Body of pancreas (tissue), 4 donors: ENCODE measurements around the gene RFX1. TPM values are rescaled to one million over a fixed set of nuclear protein-coding genes. Genes with fewer than 3 reads are reported as not detected.

Source experiments
- ATAC-seq: fragments of 150-250 bp; one replicate; pipeline ENCODE4 v1.9.1; 2016
- DNase-seq, 4 donors: peaks; one replicate each; pipeline ENCODE4 v3.0.0-alpha.2; 2019
- H3K27ac ChIP-seq, 4 donors: fragments of 200-600 bp; sonication (generic); 1 replicate in 3 of 4; 2 replicates in 1 of 4; pipeline versions ENCODE4 v1.5.1 to v1.6.1; 2016 to 2019; ENCODE audit warnings: mild to moderate bottlenecking in 1 of 4, mixed read lengths in 1 of 4, moderate library complexity in 1 of 4
- H3K27me3 ChIP-seq, 2 donors: fragments of 200-600 bp; sonication (generic); one replicate each; pipeline ENCODE4 v1.6.0; 2016; ENCODE audit warnings: mild to moderate bottlenecking in 1 of 2
- H3K36me3 ChIP-seq, 2 donors: fragments of 200-600 bp; sonication (generic); replicated peaks in 1 of 2; 2 replicates each; pipeline ENCODE4 v1.5.1; 2016; ENCODE audit warnings: low read depth in 2 of 2; ENCODE audit not compliant: insufficient read depth in 1 of 2
- H3K4me1 ChIP-seq: fragments of 200-600 bp; sonication (generic); one replicate; pipeline ENCODE4 v1.6.0; 2016
- H3K4me3 ChIP-seq, 2 donors: fragments of 200-600 bp; sonication (generic); 1 replicate in 1 of 2; 2 replicates in 1 of 2; pipeline ENCODE4 v1.5.1; 2016 to 2019
- H3K9me3 ChIP-seq, 3 donors: fragments of 200-600 bp; sonication (generic); 1 replicate in 2 of 3; 2 replicates in 1 of 3; pipeline ENCODE4 v1.5.1; 2016
- POLR2A ChIP-seq, 3 donors: fragments of 450-650 bp; IDR thresholded peaks; one replicate each; pipeline ENCODE4 v1.6.1; 2016; ENCODE audit warnings: antibody characterized with exemption in 3 of 3, mild to moderate bottlenecking in 2 of 3
- WGBS, 2 donors: methylation state at CpG; one replicate each; pipeline ENCODE4 v1.1.5; 2017; 5-methylcytosine and 5-hydroxymethylcytosine counted together
- intact Hi-C: fragments of 100-400 bp; cut with DNase I; formaldehyde crosslinking; loops from one replicate; pipeline ENCODE4 v1.15.1; 2023
- total RNA-seq, 2 donors: library from RNA; depleted of rRNA; stranded (reverse); fragments of >200 nt; gene quantifications; one replicate each; pipeline ENCODE4 v1.1.0, GENCODE V29; 2016
- TF ChIP-seq, protein P1 (sequence below), 7 experiments: fragments of 450-650 bp in 4 of 7; fragments of 200-600 bp in 3 of 7; sonication (generic) in 3 of 7; IDR thresholded peaks; one replicate each; pipeline ENCODE4 v1.5.1; 2016 to 2019; ENCODE audit warnings: antibody characterized with exemption in 7 of 7

Gene RFX1
- total RNA-seq, 2 donors from 2014 or later: 3.9 to 7.6 TPM

DNA sequence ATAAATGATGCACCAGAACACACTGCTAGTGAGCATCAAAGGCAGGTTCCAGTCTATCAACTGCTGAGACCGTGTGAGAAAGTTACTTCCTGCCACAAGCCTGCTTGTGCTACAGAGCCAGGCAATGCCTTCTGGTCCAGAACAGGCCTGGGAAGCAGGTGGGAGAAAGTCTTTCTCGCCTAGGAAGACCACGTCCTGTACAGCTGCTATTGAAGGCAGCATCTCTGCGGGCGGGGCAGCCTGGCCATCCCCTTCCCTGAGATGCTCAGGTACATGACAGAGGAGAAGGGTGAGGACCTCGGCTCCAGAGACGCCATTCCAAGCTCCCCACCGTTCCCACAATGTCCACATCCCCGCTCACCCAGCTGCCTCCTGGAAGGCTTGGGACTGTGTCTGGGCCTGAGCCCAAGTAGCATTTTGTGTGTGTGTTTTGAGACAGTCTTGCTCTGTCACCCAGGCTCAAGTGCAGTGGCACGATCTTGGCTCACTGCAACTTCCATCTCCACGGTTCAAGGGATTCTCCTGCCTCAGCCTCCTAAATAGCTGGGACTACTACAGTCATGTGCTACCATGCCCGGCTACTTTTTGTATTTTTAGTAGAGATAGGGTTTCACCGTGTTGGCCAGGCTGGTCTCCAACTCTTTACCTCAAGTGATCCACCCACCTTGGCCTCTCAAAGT lies 3.4 kb downstream of the RFX1 start:
- Histone ChIP-seq H3K36me3 (no peaks in the 10 kb centered on the region), H3K27me3 (no peaks in the 10 kb centered on the region), H3K9me3 (no peaks in the 10 kb centered on the region), H3K4me3 (no peak overlapping the region), H3K27ac (peak overlapping the region in 3 of 4 donors; percentile 95 to 100 (median 99)), H3K4me1 (peaks cover 45% of the 10 kb centered on the region)
- TF ChIP-seq POLR2A (IDR thresholded peaks at IDR 0.05): no peak
- TF ChIP-seq, protein P1, sequence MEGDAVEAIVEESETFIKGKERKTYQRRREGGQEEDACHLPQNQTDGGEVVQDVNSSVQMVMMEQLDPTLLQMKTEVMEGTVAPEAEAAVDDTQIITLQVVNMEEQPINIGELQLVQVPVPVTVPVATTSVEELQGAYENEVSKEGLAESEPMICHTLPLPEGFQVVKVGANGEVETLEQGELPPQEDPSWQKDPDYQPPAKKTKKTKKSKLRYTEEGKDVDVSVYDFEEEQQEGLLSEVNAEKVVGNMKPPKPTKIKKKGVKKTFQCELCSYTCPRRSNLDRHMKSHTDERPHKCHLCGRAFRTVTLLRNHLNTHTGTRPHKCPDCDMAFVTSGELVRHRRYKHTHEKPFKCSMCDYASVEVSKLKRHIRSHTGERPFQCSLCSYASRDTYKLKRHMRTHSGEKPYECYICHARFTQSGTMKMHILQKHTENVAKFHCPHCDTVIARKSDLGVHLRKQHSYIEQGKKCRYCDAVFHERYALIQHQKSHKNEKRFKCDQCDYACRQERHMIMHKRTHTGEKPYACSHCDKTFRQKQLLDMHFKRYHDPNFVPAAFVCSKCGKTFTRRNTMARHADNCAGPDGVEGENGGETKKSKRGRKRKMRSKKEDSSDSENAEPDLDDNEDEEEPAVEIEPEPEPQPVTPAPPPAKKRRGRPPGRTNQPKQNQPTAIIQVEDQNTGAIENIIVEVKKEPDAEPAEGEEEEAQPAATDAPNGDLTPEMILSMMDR (IDR thresholded peaks at IDR 0.05): no peak
- ATAC-seq (no peak), DNase-seq (no peak)
- WGBS, 2 donors: 38 to 67% methylated on average over 6 to 13 of the region's 13 CpGs
- intact Hi-C loops: no loop called here

GRCh38 chr19:14000691-14001375 lies 5.3 kb downstream of the RFX1 start:
- DNase-seq (no peak), ATAC-seq (no peak)
- intact Hi-C loops: no loop called here
- no peak for TF ChIP-seq POLR2A (IDR thresholded peaks at IDR 0.05)
- TF ChIP-seq, protein P1 (IDR thresholded peaks at IDR 0.05): no peak
- no peaks in the 10 kb centered on the region for H3K27me3 ChIP-seq
- H3K4me1 ChIP-seq: peaks cover 47% of the 10 kb centered on the region
- peak overlapping the region in 1 of 4 donors; percentile 15 for H3K27ac ChIP-seq
- no peaks in the 10 kb centered on the region for H3K36me3 ChIP-seq
- 79 to 85% methylated on average over 12 to 13 of the region's 13 CpGs for WGBS, 2 donors
- H3K9me3 ChIP-seq: no peaks in the 10 kb centered on the region
- no peak overlapping the region for H3K4me3 ChIP-seq

- Histone ChIP-seq H3K27ac (no peak overlapping the region), H3K4me3 (no peak overlapping the region), H3K9me3 (no peaks in the 10 kb centered on the region), H3K36me3 (no peaks in the 10 kb centered on the region), H3K27me3 (no peaks in the 10 kb centered on the region), H3K4me1 (peaks cover 44% of the 10 kb centered on the region)
- DNase-seq: no peak
- WGBS, 2 donors: 95 to 98% methylated on average over 3 of the region's 3 CpGs
- intact Hi-C loops: no loop called here
- TF ChIP-seq, protein P1 (IDR thresholded peaks at IDR 0.05): no peak
- ATAC-seq: no peak
Observed at GRCh38 chr19:13999085-13999484, 7.0 kb downstream of the RFX1 start.

DNA sequence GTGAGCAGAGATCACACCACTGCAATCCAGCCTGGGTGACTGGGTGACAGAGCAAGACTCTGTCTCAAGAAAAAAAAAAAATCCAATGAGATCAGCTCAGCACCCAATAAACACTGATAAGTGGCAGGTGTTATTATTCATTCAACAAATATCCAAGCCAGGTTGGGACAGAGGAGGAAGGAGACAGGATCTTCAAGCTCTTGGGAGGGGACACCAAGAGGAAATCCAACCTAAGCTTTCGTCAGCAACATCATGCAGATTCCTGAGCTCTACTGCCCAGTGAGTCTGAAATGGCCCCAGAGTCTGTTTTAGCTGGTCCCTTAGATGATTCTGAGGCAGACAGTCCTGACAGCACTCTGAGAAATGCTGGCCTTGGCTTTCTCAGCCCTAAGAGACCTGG lies 7.7 kb downstream of the RFX1 start:
- intact Hi-C loops: no loop called here
- Histone ChIP-seq H3K27me3 (no peaks in the 10 kb centered on the region), H3K9me3 (no peaks in the 10 kb centered on the region), H3K36me3 (no peaks in the 10 kb centered on the region), H3K4me3 (no peak overlapping the region), H3K27ac (no peak overlapping the region), H3K4me1 (peaks cover 37% of the 10 kb centered on the region)
- DNase-seq (no peak), ATAC-seq (no peak)
- no peak for TF ChIP-seq POLR2A (IDR thresholded peaks at IDR 0.05)
- TF ChIP-seq, protein P1 (IDR thresholded peaks at IDR 0.05): no peak
- WGBS, 2 donors: 100% methylated on average over 1 of the region's 1 CpG

DNA sequence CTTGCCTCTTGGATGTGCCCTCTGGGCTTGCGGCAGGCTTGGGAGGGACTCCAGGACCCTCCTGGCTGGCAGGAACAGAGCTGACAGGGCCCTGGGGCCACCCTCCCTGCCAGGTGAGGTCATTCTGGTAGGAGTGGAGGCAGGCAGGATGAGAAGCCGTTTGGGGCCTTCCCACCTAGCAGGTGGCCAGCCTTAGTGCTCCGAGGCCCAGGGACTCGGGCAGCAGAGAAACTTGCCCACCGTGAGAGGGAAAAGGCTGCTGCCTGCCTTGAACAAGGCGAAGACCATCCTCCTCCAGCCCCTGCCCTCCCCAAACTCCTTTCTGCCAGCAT lies 8.5 kb downstream of the RFX1 start:
- H3K4me3 ChIP-seq: no peak overlapping the region
- no peak overlapping the region for H3K27ac ChIP-seq
- 92 to 94% methylated on average over 5 to 6 of the region's 6 CpGs for WGBS, 2 donors
- H3K36me3 ChIP-seq: no peaks in the 10 kb centered on the region
- TF ChIP-seq POLR2A (IDR thresholded peaks at IDR 0.05): no peak
- TF ChIP-seq, protein P1 (IDR thresholded peaks at IDR 0.05): no peak
- peaks cover 29% of the 10 kb centered on the region for H3K4me1 ChIP-seq
- DNase-seq (no peak), ATAC-seq (no peak)
- H3K27me3 ChIP-seq: no peaks in the 10 kb centered on the region
- no peaks in the 10 kb centered on the region for H3K9me3 ChIP-seq
- intact Hi-C loops: no loop called here
